Activated naive CD4-positive, alpha-beta T cell treated with anti-CD3 and anti-CD28 coated beads, Interleukin-2, amount 50 U/mL, for 16 hours (primary cell): ENCODE data around the gene JAK2.
"Not testable (repeated sequence)": the region's sequence is repeated elsewhere in the genome, so short reads cannot be mapped to it uniquely, and the experiment has no call there.

Experiments used
- DNase-seq: peaks from one replicate; pipeline ENCODE4 v3.0.0-alpha.2; 2020

The JAK2 gene

DNA sequence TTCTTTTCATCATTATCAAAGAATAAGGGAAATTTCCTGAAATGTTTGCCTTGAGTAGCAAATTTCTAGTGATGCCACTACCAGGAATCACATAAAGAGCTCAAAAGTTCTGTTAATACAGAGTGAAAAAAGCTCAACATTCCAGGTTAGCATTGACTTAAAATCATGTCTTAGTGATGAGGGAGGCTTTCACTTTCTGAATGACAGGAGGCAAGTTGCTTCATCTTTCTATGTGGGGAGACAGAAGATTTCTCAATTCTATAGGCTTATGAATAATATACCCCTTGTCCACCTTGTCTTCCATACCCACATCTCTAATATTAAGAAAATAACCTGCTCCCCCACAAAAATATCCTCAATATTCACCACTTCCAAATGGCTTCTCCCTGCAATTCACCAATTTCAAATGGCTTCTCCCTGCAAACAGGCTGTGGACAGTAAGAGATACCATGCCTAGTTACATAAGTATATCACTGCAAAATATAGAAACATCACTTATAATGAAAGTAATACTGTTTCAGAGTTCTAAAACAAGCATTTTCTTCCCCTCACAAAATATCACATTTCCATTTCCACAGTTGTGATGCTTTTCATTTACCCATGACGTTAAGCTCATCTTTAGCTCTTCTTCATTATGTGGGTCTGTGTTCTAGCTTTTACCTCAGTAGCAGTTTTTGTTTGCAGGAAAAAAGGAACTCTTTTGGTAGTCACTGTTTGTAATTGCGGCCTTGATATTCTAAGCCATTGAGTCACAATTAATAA lies 2.2 kb upstream of the JAK2 start:
- DNase-seq = no peak

DNA sequence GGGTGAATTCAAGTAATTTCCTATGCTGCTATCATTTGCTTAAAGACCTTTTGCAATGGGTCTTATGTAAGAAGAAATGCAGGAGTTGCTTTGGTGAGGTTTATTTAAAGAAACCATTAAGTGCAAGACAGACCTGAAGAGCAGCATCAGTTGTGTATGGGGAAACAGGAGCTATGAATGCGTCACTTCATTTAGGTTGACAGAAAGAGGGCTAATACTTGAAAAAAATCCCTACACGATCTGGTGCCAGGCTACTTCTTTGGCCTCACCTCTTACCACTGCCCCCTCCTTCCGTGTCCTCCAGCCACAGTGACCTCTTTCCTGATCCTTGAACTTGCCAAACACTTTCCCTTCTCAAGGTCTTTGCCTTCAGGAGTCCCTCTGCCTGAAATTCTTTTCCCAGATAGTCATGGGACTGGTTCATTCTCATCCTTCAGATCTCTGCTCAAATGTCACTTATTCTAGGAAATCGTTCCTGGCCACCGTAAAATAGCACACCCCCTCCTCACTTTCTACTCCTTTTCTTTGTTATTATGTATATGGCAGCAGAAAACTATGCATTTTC lies 1.4 kb upstream of the JAK2 start:
- DNase-seq = no peak

DNA sequence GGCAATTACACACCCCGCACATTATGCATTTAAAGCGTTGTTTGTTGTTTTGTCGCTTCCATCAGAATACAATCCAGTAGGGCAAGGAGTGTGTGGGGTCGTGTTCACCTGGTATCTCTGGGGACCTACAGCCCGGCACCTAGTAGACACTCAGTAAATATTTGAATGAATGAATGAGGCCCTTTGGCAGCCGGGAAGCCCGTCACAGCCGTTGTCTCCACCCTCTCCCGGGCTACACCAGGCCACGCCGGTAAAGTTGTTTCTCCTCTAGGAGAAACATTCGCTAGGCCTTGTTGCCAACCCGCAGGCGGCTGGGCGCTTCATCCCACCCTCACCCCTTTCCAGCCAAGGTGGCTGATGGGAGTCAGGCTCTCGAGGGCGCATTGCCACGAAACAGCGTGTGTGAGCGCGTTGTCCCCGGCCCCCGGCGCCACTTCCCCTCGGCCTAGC lies 876 bp upstream of the JAK2 start:
- no peak for DNase-seq

DNA sequence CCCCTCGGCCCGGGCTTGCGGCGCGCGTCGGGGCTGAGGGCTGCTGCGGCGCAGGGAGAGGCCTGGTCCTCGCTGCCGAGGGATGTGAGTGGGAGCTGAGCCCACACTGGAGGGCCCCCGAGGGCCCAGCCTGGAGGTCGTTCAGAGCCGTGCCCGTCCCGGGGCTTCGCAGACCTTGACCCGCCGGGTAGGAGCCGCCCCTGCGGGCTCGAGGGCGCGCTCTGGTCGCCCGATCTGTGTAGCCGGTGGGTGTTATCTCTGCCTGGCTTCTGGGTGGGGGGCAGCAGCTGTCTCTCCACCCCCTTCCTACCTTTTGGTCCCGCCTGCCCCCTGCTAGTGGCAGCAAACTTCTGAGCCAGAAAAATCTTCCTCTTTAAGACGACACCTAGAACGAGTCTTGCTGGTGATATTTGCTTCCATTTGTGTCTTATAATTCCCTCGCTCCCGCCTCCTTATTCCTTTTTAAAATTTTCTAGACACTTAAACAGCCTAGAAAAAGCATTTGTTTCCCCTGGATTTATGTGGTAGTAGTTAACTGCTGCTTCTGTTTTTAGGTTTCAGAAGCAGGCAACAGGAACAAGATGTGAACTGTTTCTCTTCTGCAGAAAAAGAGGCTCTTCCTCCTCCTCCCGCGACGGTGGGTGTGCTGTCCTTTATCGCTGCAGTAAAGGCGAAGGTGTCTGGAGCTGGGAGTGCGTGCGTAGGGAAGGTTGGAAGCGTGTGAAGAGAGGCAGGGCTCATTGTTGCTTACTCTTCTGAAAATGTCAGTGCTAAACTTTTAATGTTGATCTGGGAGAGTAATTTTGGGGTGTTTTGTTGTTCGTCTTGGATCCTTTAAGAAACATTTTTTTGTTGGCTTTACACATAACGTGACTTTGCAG lies 554 bp downstream of the JAK2 start:
- DNase-seq = peak; percentile 45

DNA sequence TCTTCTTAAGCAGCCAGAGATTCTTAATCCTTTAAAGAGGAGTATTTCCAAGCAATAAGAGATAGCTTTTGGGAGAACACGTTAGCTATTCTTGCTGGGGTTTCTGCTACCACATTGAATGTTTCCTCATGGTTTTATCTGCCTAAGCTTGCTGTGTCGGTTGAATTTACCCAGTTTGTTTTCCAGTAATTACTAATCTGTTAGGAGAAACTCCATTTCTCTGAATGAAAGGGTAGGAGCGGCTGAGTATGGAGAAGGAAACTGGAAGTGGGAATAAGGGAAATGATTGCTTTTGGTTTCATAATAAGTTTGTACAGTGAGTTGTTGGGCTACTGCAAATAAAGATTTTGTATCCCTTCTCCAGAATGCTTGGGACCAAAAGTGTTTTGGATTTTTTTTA lies 1.2 kb downstream of the JAK2 start:
- DNase-seq = no peak

DNA sequence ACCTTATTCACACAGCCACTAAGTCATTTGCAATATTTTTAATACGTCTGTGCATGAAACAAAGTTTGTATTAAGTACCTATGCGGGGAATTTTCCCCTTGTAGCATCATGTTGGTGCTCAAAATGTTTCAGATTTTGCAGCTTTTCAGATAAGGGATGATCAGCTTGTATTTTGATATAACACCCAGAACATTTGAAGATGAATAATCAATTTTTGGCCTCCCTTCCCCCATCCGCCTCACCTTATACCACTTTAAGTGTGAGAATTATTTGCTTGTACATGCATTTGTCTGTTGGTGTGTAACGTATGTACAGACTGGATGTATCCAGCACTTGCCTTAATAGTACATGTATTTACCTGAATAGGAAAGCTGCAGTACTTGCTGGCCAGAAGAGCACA lies 1.7 kb downstream of the JAK2 start:
- DNase-seq = no peak

DNA sequence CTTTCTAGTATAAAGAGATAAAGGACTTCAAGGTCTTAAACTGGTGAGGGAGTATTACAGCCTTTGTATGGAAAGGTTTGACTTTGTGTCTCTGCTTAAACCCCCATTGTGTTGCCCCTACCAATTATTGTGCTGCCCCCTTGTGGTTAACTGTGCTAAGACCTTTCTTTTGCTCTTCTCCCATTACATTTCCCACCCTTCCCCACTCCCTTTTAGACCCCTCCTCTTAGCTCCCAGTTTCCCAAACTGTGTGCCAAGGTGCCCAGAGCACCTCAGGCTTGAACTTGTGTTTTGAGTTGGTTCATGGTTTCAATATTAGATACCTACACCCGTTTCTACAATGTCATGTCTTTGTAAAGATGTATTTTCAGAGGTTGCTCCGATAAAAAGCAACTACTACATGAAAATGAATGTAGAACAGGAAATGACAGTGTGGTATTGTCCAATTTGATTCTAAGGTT lies 2.9 kb downstream of the JAK2 start:
- peak; percentile 39 for DNase-seq

DNA sequence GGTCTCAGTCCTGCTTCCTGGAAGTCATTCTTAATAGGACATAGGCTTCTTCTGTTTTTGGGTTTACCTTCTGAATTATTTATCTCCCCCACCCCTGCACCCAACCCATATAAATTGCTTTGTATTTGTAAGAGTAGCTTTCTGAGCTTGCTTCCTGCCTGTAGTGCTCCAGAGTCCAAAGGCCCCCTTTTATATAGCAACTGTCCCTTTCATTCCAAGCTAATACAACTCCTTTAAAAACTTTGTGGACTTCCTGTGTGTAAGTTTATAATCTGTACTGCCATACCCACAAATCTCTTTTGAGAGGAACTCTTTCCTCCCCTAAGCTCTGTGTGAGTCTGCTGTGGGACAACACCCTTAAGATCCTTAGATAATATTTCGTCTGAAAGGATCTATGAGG lies 7.8 kb downstream of the JAK2 start:
- DNase-seq = no peak

DNA sequence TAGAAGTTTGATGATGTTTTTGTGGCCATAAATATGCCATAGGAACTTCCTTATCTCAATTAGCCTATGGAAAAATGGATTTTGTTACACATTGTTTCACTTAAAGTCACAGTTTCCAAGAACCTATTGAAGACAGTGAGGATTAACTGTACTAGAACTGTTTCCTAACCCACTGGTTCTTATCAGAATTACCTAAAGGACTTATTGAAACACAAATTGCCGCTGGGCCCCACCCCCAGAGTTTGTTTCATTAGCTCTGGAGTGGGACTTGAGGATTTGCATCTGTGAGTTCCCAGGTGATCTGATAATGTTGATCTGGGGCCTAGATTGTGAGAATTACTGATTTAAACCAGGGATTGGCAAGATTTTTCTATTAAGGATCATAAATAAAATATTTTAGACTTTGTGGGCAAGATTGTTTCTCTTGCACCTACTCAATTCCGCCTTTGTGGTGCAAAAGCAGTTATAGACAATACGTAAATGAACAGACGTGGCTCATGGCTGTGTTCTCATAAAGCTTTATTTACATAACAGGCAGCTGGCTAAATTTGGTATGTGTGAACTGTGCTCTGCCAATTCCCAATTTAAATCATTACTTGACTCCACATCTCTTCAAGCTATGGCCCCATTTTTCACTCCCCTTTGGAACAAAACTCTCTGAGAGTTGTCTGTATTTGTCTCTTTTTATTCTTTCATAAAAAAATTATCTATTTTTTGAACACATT lies 9.3 kb downstream of the JAK2 start:
- no peak for DNase-seq

DNA sequence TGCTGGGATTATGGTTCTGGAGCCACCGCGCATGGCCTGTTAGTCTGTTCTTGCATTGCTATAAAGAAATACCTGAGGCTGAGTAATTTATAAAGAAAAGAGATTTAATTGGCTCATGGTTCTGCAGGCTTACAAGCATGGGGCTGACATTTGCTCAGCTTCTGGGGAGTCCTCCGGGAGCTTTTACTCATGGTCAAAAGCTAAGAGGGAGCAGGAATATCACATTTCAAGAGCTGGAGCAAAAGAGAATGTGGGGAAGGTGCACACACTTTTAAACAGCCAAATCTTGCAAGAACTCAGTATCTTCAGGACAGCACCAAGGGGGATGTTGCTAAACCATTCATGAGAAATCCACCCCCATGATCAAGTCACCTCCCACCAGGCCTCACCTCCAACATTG lies 12.1 kb downstream of the JAK2 start:
- no peak for DNase-seq

DNA sequence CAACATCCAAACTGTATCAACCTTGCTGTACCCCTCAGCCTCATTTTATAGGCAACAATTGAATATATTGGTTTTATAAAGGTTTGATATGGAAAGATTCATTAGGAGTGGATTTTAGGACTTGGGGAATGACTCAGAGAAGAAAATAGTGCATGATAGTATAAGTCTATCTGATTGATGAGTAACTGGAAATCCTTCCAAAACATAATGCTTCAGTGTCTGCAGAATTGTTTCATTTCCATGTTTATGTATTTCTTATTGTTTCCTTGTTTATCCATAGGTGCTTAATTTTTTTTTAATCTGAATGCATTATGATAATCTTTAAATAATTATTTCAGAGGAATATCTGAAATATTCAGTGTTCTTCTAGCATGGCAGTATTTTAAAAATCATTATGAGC lies 12.6 kb downstream of the JAK2 start:
- no peak for DNase-seq

DNA sequence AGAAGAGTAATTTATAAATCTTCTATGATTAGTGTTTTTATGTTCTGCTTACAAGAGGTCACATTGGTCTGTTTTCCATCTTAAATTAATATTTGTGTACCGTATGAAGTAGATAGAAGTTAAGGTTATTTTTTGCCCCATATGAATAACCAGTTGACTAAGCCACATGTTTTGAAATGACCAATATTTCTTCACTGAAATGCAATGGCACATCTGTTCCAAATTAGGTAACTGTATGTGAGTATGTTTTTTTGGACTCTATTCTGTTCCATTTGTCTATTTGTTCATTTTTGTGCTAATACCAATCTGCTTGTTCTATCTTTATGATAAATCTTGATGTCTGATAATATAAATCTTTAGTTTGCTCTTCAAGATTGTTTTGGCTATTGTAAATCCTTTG lies 17.7 kb downstream of the JAK2 start:
- no peak for DNase-seq

DNA sequence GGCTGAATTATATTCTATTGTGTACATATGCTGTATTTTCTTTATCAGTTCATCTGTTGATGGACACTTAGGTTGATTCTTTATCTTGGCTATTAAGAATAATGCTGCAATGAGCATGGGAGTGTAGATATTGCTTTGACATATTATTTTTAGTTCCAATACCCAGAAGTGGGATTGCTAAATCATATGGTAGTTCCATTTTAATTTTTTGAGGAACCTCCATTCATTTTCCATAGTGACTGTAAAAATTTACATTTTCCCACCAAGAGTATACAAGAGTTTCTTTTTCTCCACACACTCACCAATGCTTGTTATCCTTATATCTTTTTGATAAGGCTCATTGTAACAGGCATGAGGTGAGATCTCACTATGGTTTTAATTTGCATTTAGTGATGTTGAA lies 19.4 kb downstream of the JAK2 start:
- no peak for DNase-seq

DNA sequence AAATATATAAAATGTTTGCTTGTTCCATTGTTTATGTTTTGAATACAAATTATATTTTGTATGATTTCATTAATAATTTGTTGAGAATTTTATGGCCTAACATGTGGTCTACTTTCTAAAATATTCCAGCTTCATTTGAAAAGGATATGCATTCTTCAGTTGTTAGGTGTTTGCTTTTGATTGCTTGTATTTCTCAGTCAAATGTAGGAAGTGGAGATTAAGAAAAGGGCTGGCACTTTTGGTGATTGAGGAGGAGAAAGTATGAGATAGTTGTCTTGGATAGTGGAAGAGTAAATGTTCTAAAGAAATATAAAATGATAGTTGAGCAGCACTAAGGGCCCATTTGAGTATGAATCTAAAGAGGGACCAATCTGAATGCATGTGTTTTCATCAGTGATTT lies 23.1 kb downstream of the JAK2 start:
- no peak for DNase-seq

DNA sequence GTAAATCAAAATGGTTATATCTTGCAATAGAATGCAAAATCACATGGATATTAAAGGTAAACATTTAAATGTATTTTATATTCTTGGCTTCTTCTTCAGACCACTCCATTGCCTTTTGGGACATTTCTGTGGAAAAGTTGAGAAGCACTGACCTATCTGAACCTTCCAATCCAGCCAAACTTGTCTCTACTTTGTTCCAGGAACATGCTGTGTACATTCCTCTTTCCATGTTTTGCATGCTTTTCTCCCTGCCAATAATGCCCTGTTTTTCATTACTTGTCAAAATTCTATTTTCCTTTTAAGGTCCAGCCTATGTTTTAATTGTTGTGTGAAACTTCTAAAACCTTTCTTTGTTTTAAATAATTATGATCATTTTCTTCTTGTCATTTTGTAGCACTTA lies 28.3 kb downstream of the JAK2 start:
- no peak for DNase-seq

DNA sequence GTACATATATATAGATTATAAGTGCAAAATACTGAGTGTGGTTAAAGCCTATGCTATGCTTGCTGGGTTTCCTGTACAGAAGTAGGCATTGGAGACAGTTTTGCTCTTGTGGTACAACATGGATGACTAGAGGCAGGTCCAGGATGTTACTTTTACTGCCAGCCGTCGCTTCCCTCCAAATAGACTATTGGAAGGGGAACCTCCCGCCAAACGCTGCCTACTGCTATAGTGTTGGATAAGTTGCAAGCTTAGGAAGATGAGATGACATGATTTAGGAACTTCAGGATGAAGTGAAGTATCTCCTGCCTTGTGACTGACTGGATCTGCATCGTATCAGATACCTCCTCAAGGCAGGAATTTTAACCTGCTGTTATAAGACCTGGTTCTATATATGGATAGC lies 30.9 kb downstream of the JAK2 start:
- no peak for DNase-seq

DNA sequence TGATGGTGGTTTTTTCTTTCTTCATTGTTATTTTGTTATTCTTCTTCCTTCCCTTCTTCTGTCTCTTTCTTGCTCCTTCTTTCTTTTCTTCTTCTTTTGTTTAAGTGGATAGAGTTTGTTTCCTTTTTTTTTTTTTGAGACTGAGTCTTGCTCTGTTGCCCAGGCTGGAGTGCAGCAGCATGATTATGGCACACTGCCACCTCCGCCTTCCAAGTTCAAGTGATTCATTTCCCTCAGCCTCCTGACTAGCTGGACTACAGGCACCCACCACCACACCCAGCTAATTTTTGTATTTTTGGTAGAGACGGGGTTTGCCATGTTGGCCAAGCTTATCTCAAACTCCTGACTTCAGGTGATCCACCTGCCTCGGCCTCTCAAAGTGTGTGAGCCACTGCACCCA lies 40.3 kb downstream of the JAK2 start:
- DNase-seq = no peak

DNA sequence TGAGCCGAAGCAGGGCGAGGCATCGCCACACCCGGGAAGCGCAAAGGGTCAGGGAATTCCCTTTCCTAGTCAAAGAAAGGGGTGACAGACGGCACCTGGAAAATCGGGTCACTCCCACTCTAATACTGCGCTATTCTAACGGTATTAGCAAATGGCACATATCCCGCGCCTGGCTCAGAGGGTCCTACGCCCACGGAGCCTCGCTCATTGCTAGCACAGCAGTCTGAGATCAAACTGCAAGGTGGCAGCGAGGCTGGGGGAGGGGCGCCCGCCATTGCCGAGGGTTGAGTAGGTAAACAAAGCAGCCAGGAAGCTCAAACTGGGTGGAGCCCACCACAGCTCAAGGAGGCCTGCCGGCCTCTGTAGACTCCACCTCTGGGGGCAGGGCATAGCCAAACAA lies 46.9 kb downstream of the JAK2 start:
- DNase-seq = not testable (repeated sequence)

DNA sequence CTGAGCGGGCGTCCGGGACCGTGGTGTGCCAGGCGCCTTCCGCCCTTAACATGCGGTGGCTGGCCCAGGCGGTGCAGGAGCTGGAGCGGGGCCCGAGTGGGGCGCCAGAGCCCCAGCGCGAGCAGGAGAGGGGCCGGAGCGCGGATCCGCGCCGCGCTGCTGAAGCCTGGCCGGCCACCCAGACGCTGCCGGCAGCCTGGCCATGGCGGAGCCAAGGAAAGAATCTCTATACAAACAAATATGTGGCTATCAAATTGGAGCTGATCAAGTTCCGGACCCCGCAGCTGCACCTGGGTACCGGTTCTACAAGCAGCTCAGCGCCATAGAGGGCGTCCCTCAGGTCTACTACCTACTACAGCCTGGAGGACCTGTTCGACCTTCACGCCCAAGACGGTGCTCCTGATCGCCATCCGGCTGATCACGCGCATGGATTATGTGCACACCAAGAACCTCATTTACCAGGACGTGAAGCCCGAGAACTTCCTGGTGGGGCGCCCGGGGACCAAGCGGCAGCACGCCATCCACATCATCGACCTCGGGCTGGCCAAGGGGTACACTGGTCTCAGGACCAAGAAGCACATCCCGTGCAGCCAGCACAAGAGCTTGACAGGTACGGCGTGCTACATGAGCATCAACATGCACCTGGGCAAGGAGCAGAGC lies 55.8 kb downstream of the JAK2 start:
- no peak for DNase-seq

DNA sequence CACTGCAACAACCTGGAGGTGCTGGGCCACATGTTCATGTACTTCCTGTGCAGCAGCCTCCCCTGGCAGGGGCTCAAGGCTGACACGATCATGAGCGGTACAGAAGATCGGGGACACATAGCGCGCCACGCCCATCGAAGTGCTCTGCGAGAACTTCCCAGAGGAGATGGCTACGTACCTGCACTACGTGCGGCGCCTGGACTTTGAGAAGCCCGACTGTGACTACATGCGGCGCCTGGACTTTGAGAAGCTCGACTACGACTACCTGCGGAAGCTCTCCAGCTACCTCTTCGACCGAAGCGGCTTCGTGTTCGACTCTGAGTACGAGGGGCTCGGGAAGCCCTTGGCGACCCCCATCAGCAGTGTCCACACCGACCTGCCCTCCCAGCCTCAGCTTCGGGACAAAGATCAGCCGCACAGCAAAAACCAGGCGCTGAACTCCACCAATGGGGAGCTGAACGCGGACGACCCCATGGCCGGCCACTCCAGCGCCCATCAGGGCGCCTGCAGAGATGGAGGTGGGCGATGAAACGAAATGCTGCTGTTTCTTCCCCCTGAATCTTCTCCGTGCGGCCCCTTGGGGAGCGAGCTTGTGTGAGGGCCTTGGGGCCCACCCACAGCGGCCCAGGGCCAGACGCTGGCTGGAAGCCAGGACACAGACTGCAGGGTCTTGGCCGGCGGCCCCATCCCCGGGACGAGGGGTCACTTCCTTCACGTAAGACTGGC lies 56.5 kb downstream of the JAK2 start:
- no peak for DNase-seq

DNA sequence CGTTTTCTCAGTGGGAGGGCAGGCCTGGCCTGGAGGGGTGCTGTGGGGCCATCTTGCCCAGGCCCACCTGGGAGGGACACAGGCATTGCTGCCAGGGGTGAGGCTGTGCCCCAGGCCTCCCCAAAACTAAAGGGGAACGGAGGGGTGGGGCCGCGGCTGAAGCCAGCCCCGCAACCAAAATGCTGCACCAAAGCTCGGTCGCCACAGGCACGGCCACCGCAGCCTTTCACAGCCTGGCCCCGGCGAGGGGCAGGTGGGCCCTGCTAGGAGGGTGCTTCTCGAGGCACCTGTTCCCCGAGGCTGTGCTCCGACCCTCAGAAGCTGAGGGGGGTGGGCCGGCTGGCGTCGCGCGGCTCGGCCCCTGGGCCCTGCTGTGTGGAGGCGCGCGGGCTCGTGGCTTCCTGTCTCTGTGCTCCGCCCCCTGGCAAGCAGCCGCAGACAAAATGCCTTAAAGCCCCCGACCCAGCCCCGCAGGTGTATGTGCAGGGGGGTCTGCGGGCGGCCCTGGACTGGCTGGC lies 57.6 kb downstream of the JAK2 start:
- DNase-seq = no peak

DNA sequence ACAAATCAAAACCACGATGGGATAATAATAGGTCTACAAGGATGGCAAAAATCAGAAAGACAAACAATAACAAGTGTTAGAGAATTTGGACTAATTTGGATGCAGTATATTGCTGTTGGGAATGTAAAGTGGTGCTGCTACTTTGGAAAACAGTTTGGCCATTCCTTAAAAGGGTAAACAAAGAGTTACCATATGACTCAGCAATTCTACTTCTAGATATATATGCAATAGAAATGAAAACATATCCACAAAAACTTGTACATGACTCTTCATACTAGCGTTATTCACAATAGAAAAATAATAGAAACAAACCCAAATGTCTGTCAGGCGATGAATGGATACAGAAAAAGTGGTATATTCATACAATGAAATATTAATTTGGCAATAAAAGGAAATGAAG lies 58.3 kb downstream of the JAK2 start:
- DNase-seq = no peak
